GM21717 (cell line): ENCODE results near the gene RER1.

Experiments used
- ATAC-seq: cut with Tn5 transposase; IDR thresholded peaks from one replicate; pipeline ENCODE4 v1.9.1; 2021; ENCODE audit warnings: mild to moderate bottlenecking, moderate library complexity; ENCODE audit not compliant: unreplicated experiment

The RER1 gene, protein sequence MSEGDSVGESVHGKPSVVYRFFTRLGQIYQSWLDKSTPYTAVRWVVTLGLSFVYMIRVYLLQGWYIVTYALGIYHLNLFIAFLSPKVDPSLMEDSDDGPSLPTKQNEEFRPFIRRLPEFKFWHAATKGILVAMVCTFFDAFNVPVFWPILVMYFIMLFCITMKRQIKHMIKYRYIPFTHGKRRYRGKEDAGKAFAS

DNA sequence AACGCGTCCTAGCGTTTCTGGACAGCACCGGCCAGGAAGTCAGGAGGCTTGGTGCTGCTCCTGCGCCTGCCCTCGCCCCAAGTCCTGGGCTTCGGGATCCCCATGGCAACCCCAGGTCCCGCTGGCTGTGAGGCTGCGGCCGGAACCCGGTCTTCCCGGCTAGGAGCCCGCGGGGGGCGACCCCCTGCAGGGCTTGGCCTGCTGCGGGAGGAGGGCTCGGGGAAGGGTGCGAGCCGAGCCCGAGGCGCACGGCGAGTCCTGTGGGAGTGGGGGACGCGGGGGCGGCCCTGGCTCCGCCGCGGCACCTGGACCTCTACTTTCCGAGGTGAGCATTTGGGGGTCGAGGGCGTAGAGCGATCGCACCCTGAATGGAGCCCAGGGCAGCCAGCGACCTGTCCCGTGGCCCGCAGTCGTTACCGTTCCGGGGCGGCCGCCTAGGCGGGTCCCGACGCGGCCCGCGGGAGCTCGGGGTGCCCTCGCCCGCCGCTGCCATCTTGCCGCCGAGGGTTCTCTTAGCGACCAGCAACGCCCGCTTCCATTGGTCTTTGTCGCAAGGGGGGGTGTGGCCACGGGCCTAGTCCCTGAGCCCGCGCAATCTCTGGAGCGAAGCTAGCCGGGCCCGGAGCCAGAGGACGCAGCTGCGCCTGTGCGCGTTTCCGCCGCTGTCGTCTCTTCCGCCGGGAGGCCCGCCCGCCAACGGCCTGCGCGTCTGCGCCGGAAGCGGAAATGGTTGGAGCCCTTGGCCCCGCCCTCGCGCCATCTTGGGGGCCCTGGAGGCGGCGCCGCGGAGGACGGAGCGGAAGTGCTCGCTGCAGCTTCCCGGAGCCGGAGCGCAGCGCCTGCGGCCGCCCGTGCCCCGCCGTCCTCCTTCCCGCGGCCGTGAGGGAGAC lies at the start of gene RER1, which contains the start of gene MORN1:
Gene RER1, plus strand, starts transcription at position 801 of the 890 bp plus-strand sequence. CDS start 3,950 bp downstream, outside the sequence.
Gene MORN1, minus strand, starts transcription at position 514 of the 890 bp plus-strand sequence. Its CDS starts 21 bp downstream, at position 493.
- ATAC-seq: peak; percentile 70

DNA sequence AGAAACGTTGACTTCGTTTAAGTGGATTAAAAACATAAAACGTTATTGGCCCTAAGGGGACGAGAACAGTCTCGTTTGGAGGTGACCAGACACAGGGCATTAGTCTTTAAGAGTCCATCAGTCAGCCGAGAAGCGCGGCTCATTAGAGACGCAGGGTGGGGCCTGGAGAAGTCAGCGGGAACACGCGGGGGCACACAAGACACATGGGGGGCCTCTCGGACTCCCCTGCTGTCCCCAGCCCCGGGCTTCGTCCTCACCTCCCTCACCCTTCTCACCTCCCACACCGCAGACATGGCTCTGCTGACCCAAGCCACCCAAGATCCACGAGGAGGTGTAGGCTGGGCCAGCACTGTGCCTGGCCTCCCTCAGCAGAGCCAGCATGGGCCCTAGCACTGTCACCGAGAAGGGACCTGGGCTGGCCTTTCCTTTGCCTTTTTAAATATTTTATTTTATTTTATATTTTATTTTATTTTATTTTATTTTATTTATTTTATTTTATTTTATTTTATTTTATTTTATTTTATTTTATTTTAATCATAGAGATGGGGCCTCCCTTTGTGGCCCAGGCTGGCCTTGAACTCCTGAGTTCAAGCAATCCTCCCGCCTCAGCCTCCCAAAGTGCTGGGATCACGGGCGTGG lies 49.1 kb upstream of the RER1 start:
- no peak for ATAC-seq

DNA sequence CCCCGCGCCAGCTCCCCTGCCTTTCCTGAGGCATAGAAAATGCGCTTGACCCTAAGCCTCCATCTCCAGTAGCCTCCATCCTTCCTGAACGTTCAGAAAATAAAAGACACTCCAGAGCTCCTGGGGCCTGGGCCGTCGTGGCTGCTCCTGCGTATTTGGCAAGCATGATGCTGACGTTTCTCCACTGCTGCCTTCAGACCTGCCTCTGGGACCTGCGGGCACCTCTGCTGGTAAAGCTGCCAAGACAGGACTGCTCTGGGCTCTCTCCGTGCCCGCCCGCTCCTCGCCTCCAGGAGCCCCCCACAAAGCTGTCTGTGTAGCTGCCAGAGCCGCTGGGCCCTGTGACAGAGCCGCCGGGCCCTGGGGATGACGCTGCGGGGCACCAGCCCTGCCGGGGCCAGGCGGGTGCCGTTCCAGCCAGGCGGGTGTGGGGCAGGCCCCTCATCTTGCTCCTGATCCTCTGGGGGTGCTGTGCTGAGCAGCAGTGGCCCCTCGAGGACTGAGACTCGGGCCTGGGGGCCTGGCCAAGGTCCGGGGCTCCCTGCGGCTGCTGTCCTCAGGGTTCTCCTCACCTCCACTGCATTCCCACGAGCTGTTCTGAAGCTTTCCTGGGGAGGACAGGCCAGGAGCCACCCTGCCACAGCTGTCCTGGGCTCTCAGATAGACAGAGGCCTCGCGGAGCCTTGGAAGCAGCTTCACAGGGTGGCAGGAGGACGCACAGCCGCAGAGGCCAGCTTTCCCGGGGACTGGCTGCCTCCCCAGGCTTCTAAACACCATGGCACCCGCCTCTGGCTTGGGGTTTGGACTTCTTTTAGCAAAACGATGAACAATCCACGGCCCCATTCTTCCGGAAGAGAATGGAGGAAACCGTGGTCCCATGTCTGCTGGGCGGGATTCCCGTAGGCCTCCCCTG lies 48.4 kb upstream of the RER1 start:
- no peak for ATAC-seq

DNA sequence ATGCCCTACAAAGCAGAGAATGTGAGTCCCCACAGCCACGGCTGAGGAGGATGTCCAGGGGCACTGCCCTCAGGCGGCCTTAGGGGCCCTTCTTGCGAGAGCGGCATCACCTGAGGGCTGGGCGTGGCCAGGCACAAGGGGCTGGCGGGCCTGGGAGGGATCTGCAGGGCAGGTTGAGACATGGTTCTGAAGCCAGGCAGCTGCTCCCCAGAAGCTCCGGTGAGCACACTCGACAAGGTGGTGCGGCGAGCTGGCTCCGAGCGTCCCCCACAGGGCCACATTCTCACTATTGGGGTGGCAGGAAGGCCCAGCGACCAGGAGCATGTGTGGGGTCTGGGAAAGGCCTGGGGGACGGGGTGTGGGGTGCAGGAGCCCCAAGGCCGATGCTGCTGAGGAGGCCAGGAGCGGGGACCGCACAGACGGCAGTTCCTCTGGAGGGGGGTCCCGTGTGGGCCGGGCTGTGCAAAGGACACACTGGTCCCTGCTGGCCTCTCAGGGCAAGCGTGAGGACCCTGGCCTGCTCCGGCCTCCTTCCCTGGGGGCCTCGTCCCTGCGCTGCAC lies 47.4 kb upstream of the RER1 start:
- ATAC-seq: no peak

DNA sequence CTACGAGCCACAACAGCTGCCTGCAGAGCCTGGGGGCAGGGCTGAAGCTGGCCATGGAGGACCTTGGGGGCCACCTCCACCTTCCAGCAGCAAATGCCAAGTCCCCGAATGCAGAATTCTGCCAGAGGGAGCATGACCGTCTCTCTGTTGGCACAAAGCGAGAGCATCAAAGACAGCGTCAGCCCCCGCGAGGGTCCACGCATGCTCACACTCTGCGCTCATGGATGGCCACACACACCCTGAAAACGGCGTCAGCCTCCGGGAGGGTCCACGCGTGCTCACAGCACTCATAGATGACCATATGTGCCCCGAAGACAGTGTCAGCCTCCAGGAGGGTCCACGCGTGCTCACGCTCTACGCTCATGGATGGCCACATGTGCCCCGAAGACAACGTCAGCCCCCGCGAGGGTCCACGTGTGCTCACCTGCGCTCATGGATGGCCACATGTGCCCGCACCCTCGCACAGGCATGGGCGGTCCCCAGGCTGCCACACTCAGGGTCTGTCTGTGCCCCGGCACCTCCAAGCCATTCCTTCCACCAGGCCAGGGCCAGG lies 46.8 kb upstream of the RER1 start:
- ATAC-seq: no peak

DNA sequence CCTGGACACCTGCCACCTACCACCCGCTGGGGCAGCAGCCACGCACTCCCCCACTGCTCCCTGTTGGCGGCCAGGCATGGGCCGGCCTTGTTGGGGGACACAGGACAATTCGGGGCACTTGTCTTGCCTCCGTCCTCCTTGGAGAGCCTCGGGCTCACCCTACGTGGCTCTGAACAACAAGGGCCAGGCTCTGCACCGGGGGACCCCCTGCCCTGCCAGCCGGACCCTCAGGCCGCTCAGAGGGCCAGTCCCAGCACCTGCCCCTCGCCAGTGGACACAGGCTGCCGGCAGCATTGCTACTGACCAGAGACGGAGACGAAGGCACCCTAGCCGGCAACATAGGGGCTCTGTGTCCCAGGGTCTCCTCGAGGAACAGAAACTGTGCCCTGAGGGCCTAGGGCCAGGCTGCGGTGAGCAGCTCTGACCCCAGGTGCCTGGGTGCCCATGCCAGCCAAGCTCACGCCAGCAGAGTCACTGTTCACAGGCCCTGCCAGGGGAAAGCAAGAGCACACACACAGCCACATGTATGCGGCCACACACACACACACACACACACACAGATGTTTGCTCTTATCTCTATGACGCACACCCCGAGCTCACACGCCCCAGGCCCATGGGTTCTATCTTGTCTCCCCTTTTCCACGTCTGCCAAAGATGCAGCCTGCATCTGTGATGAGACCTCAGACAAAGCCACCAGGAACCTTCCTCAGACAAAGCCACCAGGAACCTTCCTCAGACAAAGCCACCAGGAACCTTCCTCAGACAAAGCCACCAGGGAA lies 46.2 kb upstream of the RER1 start:
- no peak for ATAC-seq

DNA sequence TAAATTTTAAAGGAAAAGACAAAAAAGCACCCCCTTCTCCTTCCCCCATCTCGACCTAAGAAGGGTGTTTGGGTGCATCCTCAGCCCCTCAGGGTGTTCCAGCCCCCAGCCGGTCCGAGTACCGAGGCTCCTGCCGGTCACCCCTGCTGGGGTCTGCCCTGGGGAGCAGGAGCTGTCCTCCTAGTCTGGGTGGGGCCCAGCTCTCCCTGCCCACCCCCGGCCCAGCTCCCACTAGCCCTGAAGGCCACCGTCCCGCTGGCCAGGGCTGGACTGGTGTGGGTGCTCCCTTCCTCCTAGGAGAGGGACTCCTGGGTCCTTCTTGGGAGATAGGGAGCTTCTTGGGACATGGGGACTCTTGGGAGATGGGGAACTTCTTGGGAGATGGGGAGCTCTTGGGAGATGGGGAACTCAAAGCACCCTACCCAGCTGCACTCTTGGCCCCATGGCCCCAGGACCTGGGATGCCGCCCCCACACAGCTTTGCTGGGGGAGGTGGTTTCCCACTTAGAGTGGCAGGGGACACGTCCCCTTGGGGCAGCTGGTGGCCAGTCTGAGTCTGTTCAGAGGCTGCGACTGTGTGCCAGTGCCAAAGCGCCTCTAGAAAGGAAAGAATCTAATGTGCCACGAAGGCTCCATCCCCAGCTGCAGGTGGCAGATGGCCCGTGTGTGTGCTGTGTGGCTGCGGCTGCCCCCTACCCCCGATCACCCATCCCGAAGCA lies 44.8 kb upstream of the RER1 start:
- no peak for ATAC-seq

DNA sequence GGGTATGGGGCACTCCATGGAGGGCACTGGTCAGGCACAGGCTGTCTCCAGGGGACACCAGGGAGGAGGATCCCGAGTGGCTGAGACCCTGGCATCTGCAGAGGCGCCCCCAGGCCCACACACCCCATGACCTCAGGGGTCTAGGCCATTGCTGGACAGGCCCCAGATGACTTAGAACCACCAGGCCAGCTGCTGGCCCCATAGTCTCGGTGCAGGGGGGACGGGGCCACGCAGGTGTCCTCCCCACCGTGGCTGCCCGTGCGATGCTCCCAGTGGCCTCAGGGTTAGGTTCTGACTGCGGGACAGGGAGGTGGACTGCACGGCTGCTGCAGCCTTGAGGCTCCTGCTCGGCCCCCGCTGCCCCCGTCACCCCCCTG lies 44.2 kb upstream of the RER1 start:
- ATAC-seq: no peak

DNA sequence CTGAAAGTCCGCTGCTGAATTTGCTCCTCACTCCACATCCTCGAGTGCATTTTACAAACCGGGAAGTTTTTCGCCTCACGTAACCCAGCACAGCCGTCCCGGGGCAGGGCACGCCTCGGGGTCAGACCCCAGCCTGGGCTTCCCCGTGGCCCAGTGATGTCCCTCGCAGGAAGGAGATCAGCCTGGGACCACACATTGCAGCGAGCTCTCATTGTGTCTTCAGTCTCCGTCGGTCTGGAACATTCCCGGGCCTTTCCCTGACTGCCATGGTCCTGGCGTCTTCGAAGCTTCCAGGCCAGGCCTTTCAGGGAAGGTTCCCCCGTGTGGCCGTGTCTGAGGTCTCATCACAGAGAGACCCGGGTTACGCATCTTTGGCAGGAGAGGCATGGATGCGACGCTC lies 43.7 kb upstream of the RER1 start:
- ATAC-seq: no peak

DNA sequence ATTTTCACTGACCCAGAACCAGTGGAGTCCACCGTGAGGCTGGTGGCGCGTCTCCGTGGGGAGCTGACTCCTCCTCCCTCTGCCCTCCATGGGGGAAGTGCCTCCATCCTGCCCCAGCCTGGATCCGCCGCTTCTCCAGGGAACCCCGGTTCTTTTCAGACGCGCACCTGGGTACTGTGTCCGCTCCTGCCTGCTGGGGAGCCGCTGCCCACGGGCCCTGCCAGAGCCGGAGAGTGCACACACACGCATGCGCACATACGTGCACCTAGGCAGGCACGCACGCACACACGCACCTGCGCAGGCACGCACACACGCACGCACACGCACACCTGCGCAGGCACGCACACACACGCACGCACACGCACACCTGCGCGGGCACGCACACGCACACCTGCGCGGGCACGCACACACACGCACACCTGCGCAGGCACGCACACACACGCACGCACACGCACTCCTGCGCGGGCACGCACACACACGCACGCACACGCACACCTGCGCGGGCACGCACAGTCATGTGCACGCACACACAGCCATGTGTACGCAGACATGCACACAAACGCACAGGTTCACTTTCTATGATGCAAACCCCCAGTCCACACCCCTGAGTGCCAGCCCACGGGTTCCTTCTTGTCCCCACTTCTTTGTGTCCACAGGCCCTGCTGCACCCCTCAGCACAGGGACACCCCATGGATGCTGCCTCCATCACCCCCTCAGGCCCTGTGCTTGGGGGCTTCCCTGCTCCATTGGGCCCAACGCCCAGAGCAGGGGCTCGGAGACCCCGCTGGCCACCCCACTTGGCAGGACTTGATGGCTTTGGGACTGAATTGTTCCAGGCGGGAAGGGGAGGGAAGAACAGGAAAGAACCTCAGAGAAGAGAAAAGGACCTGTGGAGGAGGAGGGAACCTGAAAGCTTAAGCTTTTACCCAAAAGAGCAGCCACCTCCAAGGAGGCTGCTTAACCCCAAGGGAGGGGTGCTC lies 43.0 kb upstream of the RER1 start:
- no peak for ATAC-seq

DNA sequence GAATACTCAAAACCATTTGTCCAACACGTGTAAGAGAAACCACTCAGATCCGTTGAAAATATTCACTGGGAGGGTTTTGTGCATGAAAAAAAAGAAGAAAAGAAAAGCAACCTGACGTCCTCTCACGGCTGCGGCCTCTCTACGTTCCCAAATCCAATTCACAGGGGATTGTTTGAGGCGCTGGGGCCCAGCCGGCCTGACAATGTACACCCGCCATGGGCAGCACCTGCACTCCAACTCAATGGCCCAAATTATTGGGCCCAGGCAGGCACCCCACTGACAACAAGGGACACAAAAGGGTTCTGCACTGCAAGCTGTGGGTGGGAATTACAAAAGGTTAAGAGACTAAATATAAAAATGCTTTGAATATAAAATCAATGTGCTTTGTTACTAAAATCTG lies 41.8 kb upstream of the RER1 start:
- ATAC-seq: no peak

DNA sequence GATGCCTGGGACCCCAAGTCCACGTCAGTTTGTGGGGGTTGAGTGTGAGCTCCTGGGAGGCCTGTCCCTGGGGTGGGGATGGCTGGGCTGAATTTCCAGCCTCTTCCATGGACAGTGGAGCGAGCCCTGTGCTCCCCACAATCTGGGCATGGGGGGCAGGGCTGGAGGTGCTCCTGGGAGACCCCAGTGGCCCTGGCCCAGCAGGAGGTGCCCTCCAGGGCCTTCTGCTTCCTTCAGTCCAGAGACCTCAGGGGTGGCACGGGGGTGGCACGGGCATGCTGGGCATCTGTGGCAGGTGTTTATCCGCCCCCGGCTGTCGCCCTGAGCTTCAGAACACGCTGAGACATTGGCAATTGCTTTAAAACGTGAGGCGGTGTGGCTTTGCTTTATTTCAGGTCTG lies 41.1 kb upstream of the RER1 start:
- ATAC-seq: no peak

DNA sequence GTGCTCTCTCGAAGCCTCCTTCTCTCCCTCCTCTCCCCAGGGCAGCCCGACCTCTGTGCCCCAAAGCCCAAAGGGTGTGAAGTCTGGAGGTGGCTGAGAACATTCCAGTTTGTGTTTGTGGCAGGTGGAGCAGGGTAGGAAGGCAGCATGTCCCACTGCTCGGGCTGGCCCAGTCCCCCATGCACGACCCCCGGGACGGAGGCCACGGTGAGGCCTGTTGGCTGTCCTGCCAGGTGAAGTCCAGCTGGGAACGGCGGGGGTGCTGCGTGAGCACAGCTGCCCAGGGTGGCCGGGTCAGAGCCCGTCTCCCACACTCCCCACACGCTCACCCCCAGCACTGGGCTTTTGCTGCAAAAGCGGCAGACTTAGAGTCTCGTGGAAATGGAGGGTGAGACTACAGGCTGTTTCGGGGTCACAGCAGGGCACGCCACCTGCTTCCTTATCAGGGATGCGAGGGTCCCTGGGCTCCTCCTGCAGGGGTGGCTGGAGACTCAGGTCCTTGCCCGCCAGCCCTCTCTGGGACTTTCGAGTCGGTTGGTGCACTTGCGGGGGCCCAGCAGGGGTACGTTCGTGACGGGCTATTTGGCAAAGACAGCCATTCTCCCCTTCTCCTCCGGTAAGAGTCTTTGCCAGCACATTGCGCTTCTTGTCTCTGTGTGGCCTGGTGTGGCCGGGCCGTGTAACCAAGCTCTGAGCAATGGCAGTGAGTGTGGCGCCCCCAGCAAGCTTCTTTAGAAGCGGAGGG lies 40.6 kb upstream of the RER1 start:
- ATAC-seq: no peak

DNA sequence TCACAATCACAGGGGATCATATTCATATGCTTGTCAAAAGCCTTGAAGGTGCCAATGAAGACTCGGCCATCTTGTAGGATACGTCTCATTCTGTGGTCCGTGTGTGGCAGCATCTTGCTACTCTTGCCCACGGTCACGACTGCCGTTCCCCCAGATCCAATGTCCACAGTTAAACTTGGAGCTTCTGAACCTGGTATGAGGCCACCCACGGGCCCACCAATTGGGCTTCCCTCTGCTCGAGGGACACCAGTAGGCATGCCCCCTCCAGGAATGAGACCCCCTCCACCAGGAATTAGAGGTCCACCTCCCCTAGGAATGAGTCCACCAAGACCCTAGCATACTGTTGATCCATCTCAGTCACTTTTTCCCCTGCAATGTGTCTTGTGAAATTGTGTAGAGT lies 39.9 kb upstream of the RER1 start:
- ATAC-seq: no peak

DNA sequence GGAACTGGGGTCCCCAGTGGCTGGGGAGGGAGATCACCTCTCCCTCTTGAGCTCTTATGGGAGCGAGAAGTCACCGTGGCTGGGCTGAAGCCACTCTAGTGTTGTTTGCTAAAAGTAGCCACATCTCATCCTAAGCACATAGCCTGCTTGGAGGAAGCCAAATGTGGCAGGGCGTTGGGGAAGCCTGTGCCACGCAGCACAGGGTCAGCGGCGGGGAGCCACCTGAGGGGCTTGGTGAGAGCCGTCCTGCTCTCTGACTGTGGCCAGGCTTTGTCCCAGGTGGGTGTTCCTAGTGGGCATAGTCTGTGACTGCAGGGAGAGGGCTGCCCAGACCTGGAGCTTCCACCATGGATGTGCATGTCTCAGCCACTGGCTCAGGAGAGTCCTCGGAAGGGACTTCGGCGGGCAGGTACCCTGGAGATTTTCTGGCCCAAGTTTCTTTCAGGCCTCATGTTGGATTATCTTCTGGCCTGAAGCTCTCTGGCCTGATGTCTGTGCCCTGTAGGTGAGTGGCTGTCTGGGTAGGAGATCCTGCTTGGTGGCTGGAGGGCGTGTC lies 39.2 kb upstream of the RER1 start:
- ATAC-seq: no peak

DNA sequence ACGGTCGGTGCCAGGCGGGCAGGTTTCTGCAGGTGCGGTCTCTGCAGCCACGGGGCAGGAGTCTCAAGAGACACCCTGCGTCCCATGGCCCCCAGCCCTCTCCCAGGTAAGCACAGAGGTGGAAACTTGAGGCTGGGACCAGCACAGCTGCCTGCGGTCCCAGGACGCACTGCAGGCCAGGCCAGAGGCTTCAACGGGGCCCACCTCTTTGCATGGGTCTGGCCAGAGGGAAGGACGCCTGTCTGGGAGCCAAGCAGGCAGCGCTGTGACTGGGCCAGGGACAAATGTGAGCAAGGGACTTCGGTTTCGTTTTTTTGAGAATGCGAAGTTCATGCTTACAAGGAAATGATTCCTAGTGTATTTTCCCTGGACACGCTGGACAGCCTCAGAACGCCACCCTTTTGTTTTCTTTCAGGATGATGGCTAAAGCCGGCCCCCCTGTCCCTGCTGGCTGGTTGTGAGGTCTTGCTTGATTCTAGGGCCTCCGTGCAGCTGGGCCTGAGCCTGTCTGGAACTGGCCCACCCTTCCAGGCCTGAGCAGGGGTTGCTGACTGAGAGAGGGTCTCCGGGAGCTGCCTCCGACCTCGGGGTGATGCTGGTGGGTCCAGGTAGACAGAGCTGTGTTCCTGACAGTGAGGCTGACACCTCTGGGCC lies 38.6 kb upstream of the RER1 start:
- no peak for ATAC-seq
